ENCODE data around the gene ATPAF1.

The ATPAF1 gene

GRCh38 chr1:46613661-46614603 is 54.2 kb downstream of the ATPAF1 start:
- DNase-seq: peak; percentile 24

DNA sequence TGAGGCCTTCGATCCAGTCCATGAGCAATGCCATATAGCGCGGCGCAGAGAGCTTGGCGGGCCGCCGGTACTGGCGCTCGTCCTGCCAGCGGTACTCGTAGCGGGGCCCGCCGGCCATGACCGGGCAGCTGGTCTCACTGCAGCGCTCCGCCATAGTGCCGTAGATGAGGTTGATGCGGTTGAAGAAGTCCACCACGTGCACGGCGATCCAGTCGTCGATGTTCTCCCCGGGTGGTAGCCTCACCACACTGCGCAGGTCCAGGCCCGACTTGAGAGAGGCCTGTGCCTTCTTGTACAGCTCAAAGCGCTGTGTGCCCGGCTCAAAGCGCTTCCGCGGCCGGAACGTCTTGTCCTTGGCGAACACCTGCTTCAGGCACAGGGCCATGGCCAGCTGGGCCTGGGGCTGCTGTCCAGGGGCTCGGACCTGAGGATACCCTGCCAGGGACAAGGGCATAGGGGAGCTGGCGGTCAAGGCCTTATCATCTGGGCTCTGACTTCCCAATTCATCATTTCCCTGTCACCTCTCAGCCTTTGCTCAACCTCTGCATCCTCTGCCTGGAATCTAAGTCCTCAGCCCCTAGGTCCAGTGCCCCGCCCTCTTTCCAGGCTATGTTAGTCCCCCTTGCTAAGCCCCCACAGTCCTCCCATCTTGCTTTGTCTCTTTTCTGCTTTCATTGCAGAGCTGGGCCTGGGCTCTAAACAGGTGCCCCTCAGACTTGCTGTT is 55.1 kb downstream of the ATPAF1 start:
- no peak for DNase-seq

GRCh38 chr1:46611691-46612221 is 56.4 kb downstream of the ATPAF1 start:
- no peak for DNase-seq

DNA sequence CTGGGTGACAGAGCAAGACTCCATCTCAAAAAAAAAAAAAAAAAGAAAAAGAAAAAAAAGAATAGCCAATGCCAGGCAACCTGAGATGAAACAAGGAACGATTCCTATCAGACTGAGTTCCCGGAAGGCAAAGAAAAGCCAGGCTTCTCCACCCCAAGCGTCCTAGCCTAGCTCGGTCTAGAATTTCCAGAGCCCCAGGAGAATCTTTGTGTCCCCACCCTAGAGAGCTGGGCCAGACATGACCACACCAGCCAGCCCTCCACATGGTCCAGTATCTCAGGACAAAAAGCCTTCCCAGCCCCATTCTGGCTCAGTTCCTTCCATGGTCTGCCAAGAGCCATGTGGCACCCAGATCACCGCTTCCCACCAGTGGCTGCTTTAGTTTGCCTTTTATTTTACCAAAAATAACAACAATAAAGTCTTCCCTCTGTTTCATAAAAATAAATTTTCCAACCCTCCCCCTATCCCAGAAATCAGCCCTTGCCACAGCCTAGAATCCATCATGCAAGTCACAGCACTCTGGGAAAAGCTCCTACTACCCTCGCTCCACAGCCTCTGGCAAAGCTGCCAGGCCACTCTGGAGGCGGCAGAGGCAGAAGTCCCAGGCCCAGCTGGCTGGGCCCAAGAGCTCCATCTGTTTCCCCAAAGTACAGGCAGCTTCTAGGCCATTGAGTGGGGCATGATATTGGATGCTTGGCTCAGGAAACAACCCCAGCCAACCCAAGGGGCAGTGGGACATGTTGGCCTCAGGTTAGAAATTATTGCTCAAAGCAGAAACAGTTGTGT is 60.6 kb downstream of the ATPAF1 start:
- no peak for DNase-seq

DNA sequence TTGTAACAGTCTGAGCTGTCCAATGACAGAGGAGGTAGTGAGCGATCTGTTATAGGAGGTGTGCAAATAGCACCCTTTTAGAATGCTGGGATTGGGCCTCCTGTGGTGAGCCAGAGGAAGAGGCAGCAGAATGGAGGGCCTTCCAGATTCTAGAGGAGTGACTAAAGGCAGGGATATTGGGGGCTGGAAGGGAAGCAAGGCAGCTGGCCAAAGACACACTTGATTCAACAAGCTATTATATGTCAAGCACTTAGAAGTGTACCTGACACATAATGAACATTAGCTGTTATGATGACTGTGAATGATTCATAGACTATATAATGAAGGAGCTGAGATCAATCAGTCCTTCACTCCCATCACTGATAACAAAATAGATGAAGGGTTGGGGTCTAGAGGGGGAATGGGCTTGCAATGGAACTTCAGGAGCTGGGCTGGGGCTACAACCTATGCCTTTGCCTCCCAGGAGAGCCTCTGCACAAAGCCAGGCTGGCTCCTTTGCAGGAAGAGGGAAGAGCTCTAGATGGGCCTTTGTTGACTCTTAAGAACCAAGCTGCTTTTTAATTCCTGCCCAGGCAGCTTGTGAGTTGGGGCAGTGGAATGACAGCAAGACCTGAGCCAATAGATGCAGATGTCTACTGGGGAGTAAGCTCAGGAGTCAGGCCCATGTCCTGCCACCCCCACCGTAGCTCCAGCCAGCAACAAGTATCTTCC is 61.8 kb downstream of the ATPAF1 start:
- DNase-seq: no peak

DNA sequence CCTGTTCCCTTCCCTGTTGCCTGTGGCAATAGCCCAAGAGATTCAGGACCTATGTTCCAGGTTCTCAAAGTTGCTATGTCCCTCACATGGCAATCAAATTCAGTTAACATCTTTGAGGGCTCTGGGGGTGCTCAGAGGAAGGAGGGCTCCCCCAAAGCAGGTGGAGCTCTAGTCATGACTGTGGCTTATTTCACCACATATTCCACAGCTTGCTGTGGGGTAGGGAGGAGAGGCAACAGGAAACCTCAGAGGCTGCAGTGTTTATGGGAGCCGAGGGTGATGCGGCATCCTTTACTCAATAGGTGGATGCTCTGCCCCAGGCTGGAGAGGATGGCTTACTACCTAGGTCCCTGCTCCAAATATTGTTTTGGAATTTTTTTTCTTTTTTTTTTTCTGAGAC is 62.9 kb downstream of the ATPAF1 start:
- peak; percentile 40 for DNase-seq

- peak; percentile 96 for DNase-seq
Measured at GRCh38 chr1:46603858-46604549, 64.2 kb downstream of the ATPAF1 start, which contains the start of gene MKNK1. Gene MKNK1 (minus strand): TSS chr1:46604268. CDS start chr1:46583327, 20,941 bp downstream.

GRCh38 chr1:46603481-46603857 is 64.7 kb downstream of the ATPAF1 start:
- DNase-seq: no peak

DNA sequence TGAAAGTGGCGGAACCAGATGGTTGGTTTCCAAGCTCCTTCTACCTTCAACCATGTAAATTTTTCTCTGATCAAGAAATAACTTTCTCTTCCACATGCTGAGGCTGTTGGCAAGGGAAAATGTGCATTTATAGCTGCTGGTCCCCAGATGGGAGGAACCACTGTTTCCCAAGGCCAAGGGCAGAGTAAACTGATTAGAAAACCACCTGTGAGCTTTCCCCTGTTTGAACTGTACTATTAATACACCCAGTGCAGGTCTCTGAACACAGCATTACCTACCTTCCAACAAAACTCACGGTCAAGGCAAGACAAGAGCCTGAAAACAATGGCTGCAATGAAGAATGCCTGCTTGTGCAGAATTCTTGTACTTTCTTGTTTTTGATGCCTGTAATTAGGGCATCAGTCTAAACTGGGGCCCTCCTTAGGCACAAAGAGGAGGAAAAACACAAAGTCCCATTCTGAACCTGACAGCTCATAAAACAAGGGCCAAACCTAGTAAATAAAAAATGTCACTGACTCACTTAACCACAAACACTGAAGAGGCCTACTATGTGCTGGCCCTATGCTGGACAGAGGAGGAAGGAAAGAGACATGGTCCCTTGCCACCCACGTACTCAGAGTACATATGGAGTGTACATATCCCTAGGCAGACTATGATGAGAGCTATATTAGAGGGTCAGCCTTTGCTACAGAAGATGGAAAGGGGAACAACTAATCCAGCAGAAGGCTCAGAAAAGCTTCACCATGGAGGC is 66.7 kb downstream of the ATPAF1 start:
- no peak for DNase-seq

- no peak for DNase-seq
Measured at GRCh38 chr1:46599059-46599970, 68.8 kb downstream of the ATPAF1 start.

DNA sequence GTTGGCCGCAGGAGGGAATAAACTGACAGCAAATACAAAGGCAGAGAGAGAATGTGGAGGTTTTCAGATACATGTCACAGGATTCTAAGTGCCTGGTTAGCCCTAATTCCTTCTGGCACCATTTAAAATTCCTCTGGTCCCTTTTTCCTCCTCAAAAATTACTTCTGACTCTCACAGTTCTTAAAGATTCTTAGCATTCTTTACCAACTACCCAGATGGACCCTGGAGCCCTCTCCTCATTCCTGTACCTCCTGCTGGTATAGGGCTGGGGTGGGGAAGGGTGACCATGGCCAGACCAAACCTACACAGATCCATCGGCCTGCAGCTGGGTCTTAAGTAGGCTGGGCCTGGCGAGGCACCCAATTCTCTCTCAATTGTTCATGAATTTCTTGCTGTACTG is 71.3 kb downstream of the ATPAF1 start:
- DNase-seq: no peak

DNA sequence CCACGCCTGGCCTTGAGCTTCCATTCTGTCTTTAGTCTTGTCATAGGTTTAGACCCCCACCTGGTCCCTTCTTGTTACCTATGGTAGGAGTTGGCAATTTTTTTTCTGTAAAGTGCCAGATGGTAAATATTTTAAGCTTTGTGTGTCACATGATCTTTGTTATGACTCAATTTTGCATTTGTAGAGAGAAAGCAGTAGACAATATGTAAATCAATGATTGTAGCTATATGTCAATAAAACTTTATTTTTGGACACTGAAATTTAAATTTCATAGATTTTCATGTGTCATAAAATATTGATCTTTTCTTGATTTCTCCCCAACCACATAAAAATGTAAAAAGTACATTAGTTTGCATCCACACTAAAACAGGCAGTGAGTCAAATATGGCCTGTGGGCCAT is 72.1 kb downstream of the ATPAF1 start:
- no peak for DNase-seq

GRCh38 chr1:46595127-46595526 is 73.0 kb downstream of the ATPAF1 start:
- peak; percentile 22 for DNase-seq

DNA sequence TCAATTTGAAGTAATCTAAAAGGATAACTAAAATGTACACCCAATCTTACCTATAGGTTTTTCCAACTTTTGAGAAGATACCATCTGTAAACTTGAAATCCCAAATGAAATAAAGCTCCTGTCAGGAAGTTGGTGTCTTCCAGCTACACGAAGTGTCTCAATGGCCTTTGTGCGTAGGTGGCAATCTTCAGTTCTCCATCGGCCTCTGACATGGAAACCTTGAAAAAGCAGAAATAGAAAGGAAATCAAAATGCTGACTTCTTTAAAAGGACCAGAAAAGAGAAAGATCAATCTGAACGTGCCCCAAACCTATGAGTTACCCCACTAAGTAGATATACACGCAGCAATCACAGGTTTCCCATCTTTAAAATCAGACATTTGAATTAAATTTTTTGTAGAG is 74.1 kb downstream of the ATPAF1 start:
- DNase-seq: no peak

- no peak for DNase-seq
Measured at GRCh38 chr1:46592823-46593222, 75.3 kb downstream of the ATPAF1 start.

DNA sequence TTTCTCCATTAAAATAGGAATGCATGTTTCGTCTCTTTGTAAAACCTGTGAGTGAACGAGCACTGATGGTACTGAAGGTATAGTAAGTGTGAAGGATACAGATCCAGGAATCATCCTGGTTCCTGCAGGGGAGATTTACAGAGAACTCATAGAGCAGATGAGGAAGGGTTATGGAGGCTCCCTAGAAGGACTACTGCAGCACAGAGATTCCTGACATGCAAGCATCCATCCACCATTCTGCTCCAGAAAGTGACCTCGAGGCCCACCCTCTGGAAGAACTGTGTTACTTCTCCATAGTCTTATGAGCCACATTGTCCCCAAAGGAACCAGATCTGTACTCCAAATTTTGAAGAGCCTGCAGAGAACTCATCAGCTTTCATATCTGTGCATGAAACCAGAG is 78.6 kb downstream of the ATPAF1 start:
- DNase-seq: no peak

DNA sequence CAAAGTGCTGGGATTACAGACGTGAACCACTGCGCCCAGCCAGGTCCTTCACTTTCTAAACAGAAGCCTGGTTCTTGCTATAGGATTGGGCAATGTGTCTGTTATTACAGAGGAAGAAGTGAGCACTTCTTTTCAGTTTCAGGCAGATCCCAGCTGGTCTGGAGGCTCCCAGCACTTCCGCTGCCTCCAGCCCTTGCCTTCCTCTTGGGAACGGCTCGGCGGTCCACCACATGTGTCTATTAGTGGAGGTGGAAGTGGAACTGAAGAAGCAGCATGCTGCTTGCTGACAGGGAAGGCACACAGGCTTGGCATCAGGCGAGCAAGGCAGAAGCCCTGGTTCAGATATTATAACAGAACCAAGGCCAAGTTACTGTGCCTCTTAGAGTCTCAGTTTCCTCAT is 81.1 kb downstream of the ATPAF1 start:
- no peak for DNase-seq

DNA sequence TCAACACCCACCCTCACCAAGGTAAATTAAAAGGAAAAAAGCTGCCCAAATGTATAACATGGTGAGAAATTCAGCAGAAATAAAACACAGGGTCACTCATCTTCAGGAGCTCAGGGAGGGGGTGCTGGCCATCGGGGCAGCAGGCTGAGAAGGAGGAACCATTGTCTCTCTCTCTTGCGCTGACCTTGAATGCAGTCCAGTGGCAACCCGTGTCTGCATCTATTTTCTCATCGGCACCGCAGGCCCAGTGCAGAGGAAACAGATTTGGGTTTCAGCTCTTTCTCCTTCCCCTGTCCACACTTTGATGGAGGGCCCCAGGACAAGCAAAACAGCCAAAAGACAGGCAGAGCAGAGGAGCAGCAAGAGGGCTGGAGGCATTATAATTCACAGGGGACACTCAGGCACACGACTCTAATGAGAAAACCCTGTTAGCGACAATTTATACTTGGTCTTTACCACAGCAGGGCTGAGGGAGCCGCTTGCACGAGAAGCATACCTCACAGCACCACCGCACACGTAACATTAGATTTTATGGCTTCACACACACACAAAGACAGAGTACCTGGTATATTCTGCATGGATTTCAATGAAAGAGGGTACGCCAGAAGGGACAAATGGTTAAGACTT is 82.7 kb downstream of the ATPAF1 start:
- DNase-seq: no peak

DNA sequence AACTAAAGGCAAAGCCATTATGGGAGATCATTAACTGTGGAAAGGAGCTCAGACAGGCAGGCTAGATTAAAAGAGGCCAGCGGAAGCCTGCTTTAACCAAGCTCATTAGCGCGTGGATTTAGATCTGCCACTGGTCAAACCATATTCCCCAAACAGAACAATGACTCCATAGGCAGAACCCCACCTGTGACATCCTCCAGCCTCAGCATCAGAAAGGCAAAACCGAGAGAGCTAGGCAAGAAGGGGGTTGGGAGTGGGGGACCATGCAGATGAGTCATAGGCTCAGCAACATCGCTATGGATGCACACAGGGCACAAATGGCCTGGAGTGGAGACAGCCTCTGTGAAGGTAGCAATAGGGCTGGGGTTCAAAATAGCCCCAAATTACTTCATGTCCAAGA is 84.7 kb downstream of the ATPAF1 start:
- no peak for DNase-seq

All from CD4-positive, alpha-beta T cell treated with Interleukin-4 for 4 hours (primary cell).